Measurements from ENCODE around the gene MNT. TPM values are rescaled to one million over a fixed set of nuclear protein-coding genes. Genes with fewer than 3 reads are reported as not detected.

The MNT gene
- total and polyA plus RNA-seq, 2 of the 8 experiments (the other 6 are each of a cell fraction or from before 2014, with no cell fraction given) = 5.0 to 17.3 TPM

DNA sequence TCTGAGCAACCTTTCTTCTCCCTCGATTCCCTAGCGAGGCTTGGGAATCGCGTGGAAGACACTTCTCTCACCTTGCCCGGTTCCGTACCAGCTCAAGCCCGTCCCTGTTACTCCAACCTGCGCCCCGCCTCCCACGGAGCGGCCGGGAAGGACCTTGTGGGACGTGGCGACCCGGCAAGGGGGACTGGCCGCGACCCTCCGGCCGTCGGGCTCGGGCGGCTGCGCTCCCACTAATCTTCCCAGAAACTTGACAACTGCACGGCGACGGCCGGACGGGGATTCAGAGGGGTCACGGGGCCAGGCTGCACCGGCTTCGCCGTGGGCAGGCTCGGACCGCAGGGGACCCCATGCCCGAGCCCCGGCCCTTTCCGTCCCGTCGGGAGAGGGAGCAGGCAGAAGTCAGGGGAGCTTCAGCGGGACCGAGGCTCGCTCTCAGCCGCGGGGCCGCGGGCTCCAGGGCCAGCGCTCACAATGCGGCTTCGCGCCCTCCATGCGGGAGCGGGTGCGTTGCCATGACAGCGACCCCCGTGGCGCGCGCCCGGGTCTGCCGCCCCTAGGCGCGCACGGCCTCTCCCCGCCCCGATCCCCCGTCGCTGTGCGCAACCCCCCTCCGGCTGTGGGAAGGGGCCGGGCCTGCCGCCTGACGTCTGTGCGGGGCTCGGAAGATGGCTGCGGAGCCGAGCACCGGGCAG lies 63.9 kb downstream of the MNT start, which contains the start of gene SGSM2 (continued):
- no peak for TF ChIP-seq MAFK (IDR thresholded peaks at IDR 0.05; ENCODE audit: low read depth, low read length)
- TF ChIP-seq TEAD4 (IDR thresholded peaks at IDR 0.05; ENCODE audit: low read depth, low read length) = no peak
- TF ChIP-seq FOSL1 (IDR thresholded peaks at IDR 0.05; ENCODE audit: insufficient read depth, low read depth, low read length) = no peak
- no peak for TF ChIP-seq ZNF274 (IDR thresholded peaks at IDR 0.05; ENCODE audit: borderline replicate concordance, extremely low read depth, low read length)
- no peak for TF ChIP-seq SP4 (IDR thresholded peaks at IDR 0.05; ENCODE audit: low read length)
- TF ChIP-seq HDAC2 (IDR thresholded peaks at IDR 0.05; ENCODE audit: borderline replicate concordance in 1 of 2, low read depth in 2 of 2, low read length in 2 of 2) = no peak
- TF ChIP-seq, protein P1, sequence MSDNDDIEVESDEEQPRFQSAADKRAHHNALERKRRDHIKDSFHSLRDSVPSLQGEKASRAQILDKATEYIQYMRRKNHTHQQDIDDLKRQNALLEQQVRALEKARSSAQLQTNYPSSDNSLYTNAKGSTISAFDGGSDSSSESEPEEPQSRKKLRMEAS (IDR thresholded peaks at IDR 0.05) = no peak
- no peak for TF ChIP-seq CBX5 (IDR thresholded peaks at IDR 0.05; ENCODE audit: low read depth, low read length)
- TF ChIP-seq HDAC6 (IDR thresholded peaks at IDR 0.05; ENCODE audit: low read depth, low read length) = no peak
- no peak for TF ChIP-seq POU5F1 (IDR thresholded peaks at IDR 0.05; ENCODE audit: low read depth, low read length)
- TF ChIP-seq SP2 (IDR thresholded peaks at IDR 0.05; ENCODE audit: low read length) = no peak
